HepG2 (cell line): Measurements from ENCODE around the gene SCYGR5. TPM values are rescaled to one million over a fixed set of nuclear protein-coding genes. Genes with fewer than 3 reads are reported as not detected.

Source experiments
- ATAC-seq: fragments of 200-7000 bp; cut with Tn5 transposase; 3 replicates; pipeline ENCODE4 v1.9.1; 2020; ENCODE audit warnings: mild to moderate bottlenecking, moderate library complexity
- BruUV-seq: library from RNA; stranded (reverse); fragments of 400-500 nt; replicated peaks from 2 replicates; lab custom pipeline; 2021; lab: Mats Ljungman, UMichigan
- CTCF ChIA-PET: fragments of 300-600 bp; formaldehyde crosslinking; extraction: SDS; loops from one replicate; lab custom pipeline; 2021; ENCODE audit warnings: low total read pairs, inconsistent platforms, low intra/inter-chr PET ratio; lab: Yijun Ruan, JAX
- POLR2A ChIA-PET: fragments of 350-600 bp; sonication (Branson Sonifier 250); formaldehyde crosslinking; loops from one replicate; lab custom pipeline; 2020; ENCODE audit warnings: antibody characterized with exemption, inconsistent platforms; lab: Yijun Ruan, JAX
- DNase-seq: peaks from one replicate; pipeline ENCODE4 v3.0.0-alpha.2; 2015; ENCODE audit warnings: low spot score
- FAIRE-seq: peaks from 3 replicates; lab custom pipeline; 2011; peaks lifted over from hg19 to GRCh38; lab: Jason Lieb, UNC
- H2AFZ ChIP-seq: one replicate; pipeline ENCODE4 v1.6.1; 2011; ENCODE audit warnings: low read length, inconsistent platforms
- H3K27ac ChIP-seq: fragments of 300-600 bp; 3 replicates; pipeline ENCODE4 v1.8.0; 2011; ENCODE audit warnings: mixed run types, mild to moderate bottlenecking, mixed read lengths, low read length, inconsistent platforms; ENCODE audit not compliant: insufficient read depth; ENCODE audit errors: extremely low read length
- H3K27me3 ChIP-seq, 2 experiments: fragments of 200-600 bp in 1 of 2; 2 replicates in 1 of 2; 3 replicates in 1 of 2; pipeline versions ENCODE4 v1.6.0 to v1.8.0; 2011; ENCODE audit warnings: low read length in 2 of 2, mild to moderate bottlenecking in 2 of 2, moderate library complexity in 2 of 2, inconsistent platforms in 1 of 2; ENCODE audit not compliant: insufficient read depth in 2 of 2, control insufficient read depth in 1 of 2
- H3K36me3 ChIP-seq, 2 experiments: fragments of 200-600 bp in 1 of 2; replicated peaks in 1 of 2; 2 replicates in 1 of 2; 3 replicates in 1 of 2; pipeline versions ENCODE4 v1.5.1 to v1.8.0; 2011; ENCODE audit warnings: low read length in 2 of 2, inconsistent platforms in 1 of 2; ENCODE audit not compliant: insufficient read depth in 2 of 2, control insufficient read depth in 1 of 2
- H3K4me1 ChIP-seq: 2 replicates; pipeline ENCODE4 v1.5.1; 2012; ENCODE audit warnings: low read length, inconsistent platforms; ENCODE audit not compliant: insufficient read depth
- H3K4me2 ChIP-seq: 2 replicates; pipeline ENCODE4 v1.6.0; 2011; ENCODE audit warnings: low read depth, low read length, inconsistent platforms
- H3K4me3 ChIP-seq, 3 experiments: fragments of 200-600 bp in 1 of 3; sonication (generic), shearing (Covaris generic) in 1 of 3; replicated peaks in 1 of 3; 2 replicates each; pipeline ENCODE4 v1.5.1; 2011 to 2016; ENCODE audit warnings: low read length in 3 of 3, inconsistent platforms in 2 of 3, low read depth in 2 of 3, mild to moderate bottlenecking in 2 of 3, control low read depth in 1 of 3, mixed read lengths in 1 of 3; ENCODE audit not compliant: insufficient read depth in 1 of 3
- H3K79me2 ChIP-seq: one replicate; pipeline ENCODE4 v1.6.1; 2011; ENCODE audit warnings: low read length, inconsistent platforms; ENCODE audit not compliant: insufficient read depth
- H3K9ac ChIP-seq: 2 replicates; pipeline ENCODE4 v1.6.0; 2011; ENCODE audit warnings: mild to moderate bottlenecking, low read depth, low read length, inconsistent platforms; ENCODE audit not compliant: insufficient read depth
- H3K9me3 ChIP-seq: 2 replicates; pipeline ENCODE4 v1.5.1; 2012; ENCODE audit warnings: mild to moderate bottlenecking, low read length
- H4K20me1 ChIP-seq: 2 replicates; pipeline ENCODE4 v1.6.0; 2011; ENCODE audit warnings: inconsistent platforms, mild to moderate bottlenecking, low read length, moderate library complexity; ENCODE audit not compliant: insufficient read depth
- CBX2 ChIP-seq, 2 experiments: fragments of 200-600 bp in 1 of 2; sonication (generic); formaldehyde crosslinking in 1 of 2; IDR thresholded peaks; 2 replicates each; pipeline versions ENCODE4 v1.7.0 to v1.8.1; 2018 to 2022; ENCODE audit warnings: low read depth in 2 of 2, low read length in 1 of 2, mild to moderate bottlenecking in 1 of 2, missing genetic modification reagents in 1 of 2
- CEBPB ChIP-seq: IDR thresholded peaks from 2 replicates; pipeline ENCODE4 v1.6.1; 2011; ENCODE audit warnings: low read depth, low read length, improper control_type of control experiment, borderline replicate concordance
- MXD1 ChIP-seq: sonication (generic); formaldehyde crosslinking; IDR thresholded peaks from 2 replicates; pipeline ENCODE4 v1.4.0; 2020; ENCODE audit warnings: mild to moderate bottlenecking, missing genetic modification reagents
- ZBTB2 ChIP-seq: sonication (generic); formaldehyde crosslinking; IDR thresholded peaks from 2 replicates; pipeline ENCODE4 v1.8.0; 2022; ENCODE audit warnings: low read depth, missing genetic modification reagents
- ZNF431 ChIP-seq: sonication (generic); formaldehyde crosslinking; IDR thresholded peaks from 2 replicates; pipeline ENCODE4 v1.9.0; 2022; ENCODE audit warnings: missing genetic modification reagents, low read depth, mild to moderate bottlenecking, borderline replicate concordance
- ZNF629 ChIP-seq: sonication (generic); formaldehyde crosslinking; conservative IDR thresholded peaks from 2 replicates; pipeline ENCODE4 v1.5.0; 2020; ENCODE audit warnings: missing genetic modification reagents
- WGBS: methylation state at CpG from one replicate; pipeline ENCODE4 v1.1.6; 2017; ENCODE audit warnings: low lambda C conversion rate; 5-methylcytosine and 5-hydroxymethylcytosine counted together
- in situ Hi-C: cut with HindIII; loops from 2 replicates; pipeline ENCODE4 v1.10.0; 2017; ENCODE audit warnings: low pct_unique_long_range_greater_than_20kb; ENCODE audit not compliant: extremely low pct_ligation_motif_present
- intact Hi-C: fragments of 100-400 bp; cut with micrococcal nuclease; formaldehyde crosslinking; loops from one replicate; pipeline ENCODE4 v1.10.0; 2022; ENCODE audit not compliant: unreplicated experiment
- polyA plus RNA-seq, 8 experiments: library from polyadenylated mRNA; depleted of rRNA in 3 of 8; stranded (reverse) in 7 of 8; unstranded in 1 of 8; fragments of >200 nt; fragmentation: Illumina TruSeq in 4 of 8; extraction: Trizol in 4 of 8; gene quantifications; 2 replicates each; pipeline versions ENCODE4 v1.2.1 to v1.2.3, GENCODE V29; 2011 to 2016; ENCODE audit warnings: low read depth in 4 of 8, missing spikeins in 1 of 8, mixed read lengths in 1 of 8; ENCODE audit not compliant: insufficient read depth in 1 of 8
- total RNA-seq, 5 experiments: library from RNA; depleted of rRNA; stranded (reverse); fragments of >200 nt; fragmentation: Illumina TruSeq; extraction: Trizol; gene quantifications; 2 replicates each; pipeline ENCODE4 v1.2.3, GENCODE V29; 2016; ENCODE audit warnings: low read depth in 1 of 5

The SCYGR5 gene
- total and polyA plus RNA-seq, 2 of the 13 experiments (the other 11 are each of a cell fraction or from before 2014, with no cell fraction given), result not detected

GRCh38 chr2:227687189-227687588 lies 20.6 kb downstream of the SCYGR5 start:
- intact Hi-C loops (no loop called here), in situ Hi-C loops (no loop called here)
- no peak overlapping the region for H3K27ac ChIP-seq
- no peaks in the 10 kb centered on the region for H3K9me3 ChIP-seq
- FAIRE-seq (no peak), DNase-seq (no peak), ATAC-seq (no peak)
- H4K20me1 ChIP-seq, result no peaks in the 10 kb centered on the region
- no peak overlapping the region for H3K9ac ChIP-seq
- no peak overlapping the region for H3K4me2 ChIP-seq
- no peak overlapping the region for H3K4me3 ChIP-seq
- POLR2A ChIA-PET, result no interaction called here
- no peaks in the 10 kb centered on the region for H3K36me3 ChIP-seq
- H3K4me1 ChIP-seq, result no peaks in the 10 kb centered on the region
- WGBS, result 95% methylated on average over 3 of the region's 3 CpGs
- H3K79me2 ChIP-seq, result no peaks in the 10 kb centered on the region
- no peaks in the 10 kb centered on the region for H3K27me3 ChIP-seq
- CTCF ChIA-PET, result no interaction called here
- no peak overlapping the region for H2AFZ ChIP-seq
- TF ChIP-seq CBX2 (IDR thresholded peaks at IDR 0.05; ENCODE audit: low read depth, low read length), result no peak
- no peak for TF ChIP-seq CBX2 (CRISPR knock-in tag; IDR thresholded peaks at IDR 0.05; ENCODE audit: low read depth)
- peak; percentile 65 for TF ChIP-seq CEBPB
- TF ChIP-seq MXD1 (CRISPR knock-in tag), result no peak
- no peak for TF ChIP-seq ZBTB2 (CRISPR knock-in tag)
- no peak for TF ChIP-seq ZNF431 (CRISPR knock-in tag)
- TF ChIP-seq ZNF629 (CRISPR knock-in tag), result no peak
- TF ChIP-seq, all 625 proteins: peak for 1
- BruUV-seq, result no TSS peak
